A172 (cell line): ENCODE results near the gene PLS1. TPM values are rescaled to one million over a fixed set of nuclear protein-coding genes. Genes with fewer than 3 reads are reported as not detected.
"Not testable (repeated sequence)": the region's sequence is repeated elsewhere in the genome, so short reads cannot be mapped to it uniquely, and the experiment has no call there.

Source experiments
- DNase-seq: peaks from one replicate; pipeline ENCODE4 v3.0.0-alpha.2; 2015; ENCODE audit warnings: low spot score
- total RNA-seq: library from RNA; depleted of rRNA; stranded (reverse); fragments of >200 nt; shearing (Covaris generic); gene quantifications from 2 replicates; pipeline ENCODE4 v1.2.3, GENCODE V29; 2014

The PLS1 gene
- total RNA-seq, 1 experiment from 2014 or later = 6.6 TPM

DNA sequence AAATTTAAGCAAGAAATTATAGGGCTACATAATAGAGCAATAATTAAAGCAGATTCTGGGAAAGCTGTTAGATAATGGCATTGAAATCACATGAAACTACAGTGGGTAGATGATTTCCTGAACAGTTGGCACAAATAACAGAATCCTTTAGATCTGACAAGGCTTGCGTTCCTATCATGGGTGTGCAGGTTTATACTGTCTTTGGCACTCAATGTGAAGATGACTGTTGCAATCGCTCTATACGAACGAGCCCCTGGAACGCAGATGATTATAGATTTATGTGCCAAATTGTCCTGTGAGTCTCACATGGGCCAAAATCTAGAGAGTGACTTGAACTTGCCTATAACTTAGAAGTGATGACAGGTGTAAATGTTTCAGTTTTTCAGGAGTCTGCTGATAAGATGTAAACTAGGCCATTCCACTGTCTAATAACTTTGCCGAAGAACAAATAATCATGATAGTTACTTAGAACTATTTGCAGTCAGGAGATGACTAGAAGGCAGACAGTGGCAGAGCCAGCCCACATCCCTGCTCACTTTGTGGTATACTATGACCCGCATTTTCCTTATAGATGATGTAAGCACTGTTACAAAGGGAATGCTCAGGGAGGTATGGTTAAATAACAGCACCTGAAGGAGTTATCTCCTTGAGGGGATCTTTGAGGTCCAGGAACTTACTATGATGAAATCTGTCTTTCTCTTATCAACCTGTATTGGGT, 97.1 kb downstream of the PLS1 start:
- DNase-seq = no peak

DNA sequence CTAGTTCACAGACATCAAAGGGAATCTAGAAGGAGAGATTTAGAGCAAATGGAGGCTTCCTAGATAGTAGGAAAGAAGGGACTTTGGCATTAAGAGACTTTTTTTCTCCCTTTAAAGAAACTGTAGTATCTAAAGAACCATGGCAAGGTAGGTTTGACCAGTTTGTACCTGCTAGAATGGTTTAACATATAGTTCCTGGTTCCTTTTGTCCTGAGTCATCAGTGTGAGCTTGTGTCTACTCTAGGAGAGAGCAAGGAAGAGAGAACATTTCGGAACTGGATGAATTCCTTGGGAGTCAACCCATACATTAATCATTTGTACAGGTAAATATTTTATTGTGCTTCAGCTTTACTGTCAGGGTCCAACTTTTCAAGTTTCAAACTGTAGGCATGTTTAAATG, 98.0 kb downstream of the PLS1 start:
- DNase-seq = no peak

- DNase-seq = no peak
Observed at GRCh38 chr3:142705198-142705597, 109.0 kb downstream of the PLS1 start.

DNA sequence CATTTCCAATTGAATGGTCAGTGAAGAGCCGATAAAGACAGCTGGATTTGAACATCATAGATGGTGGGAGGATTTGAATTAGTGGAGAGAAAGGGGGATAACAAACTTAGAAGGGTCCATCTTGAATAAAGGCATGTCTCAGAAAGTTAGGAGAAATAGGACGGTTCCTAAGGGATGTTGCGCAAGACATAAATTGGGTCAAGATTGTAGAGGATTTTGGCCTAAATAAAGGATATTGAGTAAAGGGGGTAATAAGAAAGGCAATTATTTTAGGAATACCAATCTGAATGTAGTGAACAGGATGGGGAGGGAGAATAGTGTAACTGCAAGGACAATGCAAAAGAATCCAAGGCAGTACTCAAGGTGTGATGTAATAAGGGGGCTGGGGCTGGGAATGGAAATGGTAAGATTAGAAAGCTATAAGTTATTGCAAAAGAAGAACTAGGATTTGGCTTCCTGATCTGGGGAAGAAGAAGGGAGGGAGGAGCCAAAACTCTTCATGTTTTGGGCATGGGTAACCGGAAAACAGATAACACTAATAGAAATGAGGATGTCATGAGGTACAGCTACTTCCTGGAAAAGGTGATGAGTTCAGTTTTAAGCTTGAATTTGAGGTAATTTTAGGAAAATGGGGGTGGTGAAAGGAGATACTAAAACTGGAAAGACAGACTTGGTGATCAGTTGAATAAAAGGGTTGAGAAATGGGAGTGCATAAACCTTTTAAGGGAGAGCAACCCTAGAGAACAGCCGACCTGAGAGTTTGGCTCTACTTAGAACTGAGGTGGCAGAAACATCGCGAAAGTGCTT, 110.3 kb downstream of the PLS1 start:
- DNase-seq = no peak

DNA sequence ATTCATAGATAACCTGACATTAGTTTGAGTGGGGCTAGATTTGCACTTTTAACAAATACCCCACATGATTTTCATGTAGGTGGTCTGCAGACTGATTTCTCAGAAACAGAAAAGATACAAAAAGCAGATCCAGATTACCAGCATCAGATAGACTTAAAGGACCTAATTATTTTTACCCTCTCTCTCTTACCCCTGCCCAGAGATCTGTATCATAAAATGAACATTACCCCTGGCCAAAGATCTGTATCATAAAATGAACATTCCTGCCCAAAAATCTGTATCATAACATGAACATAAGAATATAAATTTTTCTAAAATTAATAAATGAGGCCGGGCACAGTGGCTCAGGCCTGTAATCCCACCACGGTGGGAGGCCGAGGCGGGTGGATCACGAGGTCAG, 113.0 kb downstream of the PLS1 start:
- no peak for DNase-seq

DNA sequence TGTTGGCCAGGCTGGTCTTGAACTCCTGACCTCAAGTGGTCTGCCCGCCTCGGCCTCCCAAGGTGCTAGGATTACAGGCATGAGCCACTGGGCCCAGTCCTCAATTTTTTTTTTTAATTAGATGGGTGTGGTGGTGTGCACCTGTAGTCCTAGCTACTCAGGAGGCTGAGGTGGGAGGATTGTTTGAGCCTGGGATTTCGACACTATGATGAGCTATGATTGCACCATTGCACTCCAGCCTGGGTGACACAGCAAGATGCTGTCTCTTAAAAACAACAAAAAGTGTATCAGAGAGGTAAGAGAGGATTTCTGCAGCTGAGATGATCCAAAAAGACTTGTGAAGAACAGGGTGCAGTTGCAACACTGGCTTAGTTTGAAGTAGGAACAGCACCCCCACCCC, 118.7 kb downstream of the PLS1 start:
- DNase-seq = not testable (repeated sequence)

GRCh38 chr3:142716102-142716501, 119.9 kb downstream of the PLS1 start:
- no peak for DNase-seq

DNA sequence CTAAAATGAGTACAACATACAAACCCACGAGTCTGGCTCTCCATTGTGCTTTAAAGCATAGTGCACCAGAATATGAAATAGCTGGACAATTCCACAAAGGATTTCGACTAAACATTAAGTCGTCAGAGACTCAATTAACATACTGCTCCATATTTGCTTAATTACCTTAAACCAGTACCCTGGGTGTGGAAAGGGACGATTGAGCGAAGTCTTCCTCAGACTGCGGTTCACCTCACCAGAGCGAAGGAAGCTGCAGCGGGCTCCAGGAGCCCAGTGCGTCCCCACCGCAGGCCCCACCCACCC, 127.4 kb downstream of the PLS1 start:
- no peak for DNase-seq

DNA sequence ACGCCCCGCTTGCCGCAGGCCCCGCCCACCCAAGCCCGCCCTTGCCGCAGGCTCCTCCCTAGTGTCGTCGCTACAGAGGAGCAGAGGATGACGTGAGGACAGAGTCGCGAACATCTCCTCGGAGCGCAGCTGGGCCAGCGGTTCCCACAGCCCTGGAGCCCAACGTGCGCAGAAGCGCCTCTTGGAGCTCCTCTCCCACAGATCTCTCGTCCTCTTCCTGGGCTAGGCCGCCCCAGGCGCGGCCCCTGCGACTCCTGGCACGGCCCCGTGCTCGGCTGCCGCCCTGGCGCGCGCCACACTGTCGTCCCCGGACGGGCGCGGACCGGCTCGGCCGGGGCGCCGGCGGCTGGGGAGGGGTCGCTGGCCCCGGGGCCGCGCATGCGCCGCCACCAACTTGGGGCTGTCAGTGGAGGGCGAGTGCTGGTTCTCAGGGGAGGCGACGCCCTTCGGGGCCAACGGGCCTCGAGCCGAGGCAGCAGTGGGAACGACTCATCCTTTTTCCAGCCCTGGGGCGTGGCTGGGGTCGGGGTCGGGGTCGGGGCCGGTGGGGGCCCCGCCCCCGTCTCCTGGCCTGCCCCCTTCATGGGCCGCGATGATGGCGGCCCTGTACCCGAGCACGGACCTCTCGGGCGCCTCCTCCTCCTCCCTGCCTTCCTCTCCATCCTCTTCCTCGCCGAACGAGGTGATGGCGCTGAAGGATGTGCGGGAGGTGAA, 127.9 kb downstream of the PLS1 start, which contains the start of gene TRPC1:
TSS of gene TRPC1 (plus strand) at position 67 of the 714 bp plus-strand sequence. CDS start at position 593, 526 bp downstream.
- DNase-seq = peak; percentile 77

GRCh38 chr3:142724682-142725356, 128.6 kb downstream of the PLS1 start:
- DNase-seq = peak; percentile 63

- DNase-seq = no peak
Observed at GRCh38 chr3:142725357-142725739, 129.2 kb downstream of the PLS1 start.

DNA sequence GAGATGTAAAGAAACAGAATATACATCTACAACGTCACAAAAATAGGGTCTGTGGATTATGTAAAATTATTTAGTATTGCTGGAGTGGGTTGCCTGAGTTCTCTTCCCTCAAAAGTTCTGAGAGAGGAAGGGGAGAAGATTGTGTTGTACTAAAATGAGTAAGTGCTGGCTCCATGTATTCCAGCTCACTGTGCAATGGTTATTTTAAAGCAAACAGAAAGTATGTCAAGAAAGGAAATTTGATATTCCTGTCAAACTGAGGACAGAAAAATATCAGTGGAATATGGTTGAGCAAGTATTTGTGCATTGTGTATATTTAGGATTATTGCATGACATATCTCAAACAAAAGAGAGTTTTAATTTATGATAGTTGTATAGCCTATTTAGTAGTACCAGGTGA, 129.8 kb downstream of the PLS1 start:
- DNase-seq = no peak

DNA sequence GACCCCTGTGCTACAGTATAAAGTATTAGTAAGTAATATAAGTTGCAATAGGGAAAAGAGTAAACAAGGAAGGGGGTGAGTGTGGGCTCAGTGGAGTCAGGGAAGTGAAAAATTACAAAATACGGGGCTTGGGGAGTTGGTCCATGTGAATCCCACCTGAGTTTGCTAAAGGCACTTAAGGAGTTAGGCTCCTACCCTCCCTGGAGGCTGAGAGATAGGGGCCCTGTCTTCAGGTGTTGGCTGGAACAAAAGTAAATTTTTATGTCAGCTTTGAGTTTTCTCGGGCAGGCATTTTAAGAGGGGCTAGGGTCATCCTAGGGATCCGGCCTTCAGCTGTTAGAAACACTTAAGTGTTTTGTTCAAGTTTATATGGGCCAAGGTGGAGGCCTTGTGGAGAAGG, 135.9 kb downstream of the PLS1 start:
- no peak for DNase-seq

DNA sequence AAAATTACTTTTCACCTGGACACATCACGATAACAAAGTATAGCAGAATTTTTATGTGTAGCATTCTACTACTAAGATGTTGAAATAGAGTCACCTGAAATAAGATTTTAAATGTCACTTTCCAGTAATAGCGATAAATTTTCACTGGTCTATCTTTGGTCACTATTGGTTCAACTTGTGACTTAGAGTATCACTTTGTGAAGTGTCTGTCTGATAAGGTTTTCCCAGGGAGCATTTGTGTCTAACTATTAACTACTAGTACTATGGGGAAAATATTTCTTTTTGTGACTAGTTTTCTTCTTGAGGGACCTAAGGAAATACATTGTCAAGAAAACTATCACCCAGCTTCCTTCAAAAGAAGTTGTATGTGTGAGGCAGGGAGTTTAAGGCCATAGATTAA, 138.6 kb downstream of the PLS1 start:
- no peak for DNase-seq

GRCh38 chr3:142735462-142735861, 139.3 kb downstream of the PLS1 start:
- DNase-seq = no peak

- no peak for DNase-seq
Observed at GRCh38 chr3:142738396-142738795, 142.2 kb downstream of the PLS1 start.

- DNase-seq = no peak
Observed at GRCh38 chr3:142746646-142747045, 150.5 kb downstream of the PLS1 start.

DNA sequence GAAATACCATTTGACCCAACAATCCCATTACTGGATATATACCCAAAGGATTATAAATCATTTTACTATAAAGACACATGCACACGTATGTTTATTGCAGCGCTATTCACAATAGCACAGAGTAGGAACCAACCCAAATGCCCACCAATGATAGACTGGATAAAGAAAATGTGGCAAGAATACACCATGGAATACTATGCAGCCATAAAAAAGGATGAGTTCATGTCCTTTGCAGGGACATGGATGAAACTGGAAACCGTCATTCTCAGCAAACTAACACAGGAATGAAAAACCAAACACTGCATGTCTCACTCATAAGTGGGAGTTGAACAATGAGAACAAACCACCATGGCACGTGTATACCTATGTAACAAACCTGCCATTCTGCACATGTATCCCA, 154.3 kb downstream of the PLS1 start:
- DNase-seq = not testable (repeated sequence)

DNA sequence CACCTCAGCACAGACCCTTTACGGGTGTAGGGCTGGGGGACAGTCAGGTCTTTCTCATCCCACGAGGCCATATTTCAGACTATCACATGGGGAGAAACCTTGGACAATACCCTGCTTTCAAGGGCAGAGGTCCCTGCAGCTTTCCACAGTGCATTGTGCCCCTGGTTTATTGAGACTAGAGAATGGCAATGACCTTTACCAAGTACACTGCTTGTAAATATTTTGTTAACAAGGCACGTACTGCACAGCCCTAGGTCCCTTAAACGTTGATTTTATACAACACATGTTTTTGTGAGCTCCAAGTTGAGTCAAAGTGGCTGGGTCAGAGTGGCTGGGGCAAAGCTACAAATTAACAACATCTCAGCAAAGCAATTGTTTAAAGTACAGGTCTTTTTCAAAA, 156.4 kb downstream of the PLS1 start:
- DNase-seq = not testable (repeated sequence)

DNA sequence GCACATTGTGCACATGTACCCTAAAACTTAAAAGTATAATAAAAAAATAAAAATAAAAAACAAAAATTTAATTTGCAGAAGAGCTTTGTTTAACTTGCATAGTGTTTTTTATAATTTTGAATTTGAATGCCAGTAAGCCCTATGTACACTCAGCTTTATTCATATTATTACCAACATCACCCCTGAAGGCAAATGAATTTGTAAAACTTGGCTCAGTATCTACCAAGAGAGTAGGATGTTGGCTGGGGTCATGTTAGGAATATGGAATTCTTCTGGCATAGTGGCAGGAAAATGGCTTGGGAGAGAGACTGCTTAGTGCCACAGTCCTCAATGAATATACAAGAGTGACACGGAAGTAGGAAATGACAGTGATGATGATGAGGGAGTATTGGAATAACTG, 158.3 kb downstream of the PLS1 start:
- DNase-seq = no peak
